ENCODE measurements around the gene PTPRJ. TPM values are rescaled to one million over a fixed set of nuclear protein-coding genes. Genes with fewer than 3 reads are reported as not detected.

The PTPRJ gene
- total RNA-seq, 1 experiment from 2014 or later = 0.30 TPM

DNA sequence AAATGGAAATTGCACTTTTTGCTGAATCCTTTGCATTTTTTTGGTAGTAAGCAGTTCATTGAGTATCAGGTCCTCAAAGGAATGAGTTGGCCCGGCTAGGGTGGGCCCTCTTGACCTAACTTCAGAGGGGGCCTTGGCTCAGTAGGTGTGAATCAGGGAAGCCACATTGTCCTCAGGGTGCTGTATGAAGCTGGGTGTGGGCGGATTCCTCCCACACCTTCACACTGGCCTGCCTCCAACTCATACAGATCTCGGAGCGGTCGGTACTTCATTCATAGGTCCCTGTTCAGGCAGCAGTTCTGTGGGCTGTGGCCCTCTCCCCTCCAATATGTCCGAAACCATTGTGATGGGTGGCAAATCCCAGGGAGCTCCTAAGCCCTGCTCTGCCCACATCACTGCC lies 188.9 kb downstream of the PTPRJ start:
- Mint-ChIP-seq H3K27me3 (ENCODE audit: insufficient read depth, unreplicated experiment) (no peaks in the 10 kb centered on the region), H3K27ac (ENCODE audit: low read depth, unreplicated experiment) (no peak overlapping the region), H3K4me3 (ENCODE audit: unreplicated experiment) (no peak overlapping the region), H3K36me3 (ENCODE audit: insufficient read depth, unreplicated experiment) (no peaks in the 10 kb centered on the region), H3K9me3 (ENCODE audit: unreplicated experiment) (no peaks in the 10 kb centered on the region), H3K4me1 (ENCODE audit: insufficient read depth, unreplicated experiment) (no peaks in the 10 kb centered on the region)
- TF ChIP-seq, protein P1, sequence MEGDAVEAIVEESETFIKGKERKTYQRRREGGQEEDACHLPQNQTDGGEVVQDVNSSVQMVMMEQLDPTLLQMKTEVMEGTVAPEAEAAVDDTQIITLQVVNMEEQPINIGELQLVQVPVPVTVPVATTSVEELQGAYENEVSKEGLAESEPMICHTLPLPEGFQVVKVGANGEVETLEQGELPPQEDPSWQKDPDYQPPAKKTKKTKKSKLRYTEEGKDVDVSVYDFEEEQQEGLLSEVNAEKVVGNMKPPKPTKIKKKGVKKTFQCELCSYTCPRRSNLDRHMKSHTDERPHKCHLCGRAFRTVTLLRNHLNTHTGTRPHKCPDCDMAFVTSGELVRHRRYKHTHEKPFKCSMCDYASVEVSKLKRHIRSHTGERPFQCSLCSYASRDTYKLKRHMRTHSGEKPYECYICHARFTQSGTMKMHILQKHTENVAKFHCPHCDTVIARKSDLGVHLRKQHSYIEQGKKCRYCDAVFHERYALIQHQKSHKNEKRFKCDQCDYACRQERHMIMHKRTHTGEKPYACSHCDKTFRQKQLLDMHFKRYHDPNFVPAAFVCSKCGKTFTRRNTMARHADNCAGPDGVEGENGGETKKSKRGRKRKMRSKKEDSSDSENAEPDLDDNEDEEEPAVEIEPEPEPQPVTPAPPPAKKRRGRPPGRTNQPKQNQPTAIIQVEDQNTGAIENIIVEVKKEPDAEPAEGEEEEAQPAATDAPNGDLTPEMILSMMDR (IDR thresholded peaks at IDR 0.05; ENCODE audit: unreplicated experiment) = no peak
- POLR2A ChIA-PET = interaction anchor here (0.7 kb wide), 1 partner anchor 114 kb away, joined by 3 read pairs; no protein-coding TSS in a partner anchor
- DNase-seq (ENCODE audit: unreplicated experiment) = no peak
- BruUV-seq (replicated peaks) = no TSS peak
- CTCF ChIA-PET = interaction anchor here (0.6 to 1.2 kb wide), 2 partner anchors 14 to 139 kb away, joined by 3 to 5 read pairs; no protein-coding TSS in a partner anchor
- intact Hi-C loops (cut with micrococcal nuclease) = no loop called here

DNA sequence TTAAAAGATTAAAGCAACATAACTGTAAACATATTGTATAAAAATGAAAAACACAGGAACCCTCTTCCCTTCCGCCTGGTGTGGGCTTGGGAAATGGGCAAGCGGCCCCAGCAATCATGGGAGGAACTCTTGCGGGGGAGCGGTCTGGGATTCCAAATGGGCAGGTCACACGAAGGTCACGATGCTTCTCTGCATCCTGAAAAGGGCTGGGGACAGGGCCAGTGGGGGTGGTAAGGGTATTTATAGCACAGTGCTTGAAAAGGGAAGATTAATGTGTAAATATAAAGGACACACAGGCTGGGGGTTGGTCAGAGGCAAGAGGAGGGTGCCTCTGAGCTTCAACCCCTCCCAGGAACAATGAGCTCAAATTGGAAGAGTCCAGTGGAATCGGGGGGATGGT lies 189.4 kb downstream of the PTPRJ start:
- POLR2A ChIA-PET = interaction anchor here (0.7 kb wide), 1 partner anchor 114 kb away, joined by 3 read pairs; no protein-coding TSS in a partner anchor
- no TSS peak for BruUV-seq (replicated peaks)
- Mint-ChIP-seq H3K27me3 (ENCODE audit: insufficient read depth, unreplicated experiment) (no peaks in the 10 kb centered on the region), H3K27ac (ENCODE audit: low read depth, unreplicated experiment) (no peak overlapping the region), H3K9me3 (ENCODE audit: unreplicated experiment) (no peaks in the 10 kb centered on the region), H3K4me1 (ENCODE audit: insufficient read depth, unreplicated experiment) (no peaks in the 10 kb centered on the region), H3K36me3 (ENCODE audit: insufficient read depth, unreplicated experiment) (no peaks in the 10 kb centered on the region), H3K4me3 (ENCODE audit: unreplicated experiment) (no peak overlapping the region)
- CTCF ChIA-PET = interaction anchor here (0.6 to 1.2 kb wide), 2 partner anchors 14 to 138 kb away, joined by 3 to 5 read pairs; no protein-coding TSS in a partner anchor
- intact Hi-C loops (cut with micrococcal nuclease) = loop anchor here (5.0 kb wide), 1 partner anchor 1828 kb away; no protein-coding TSS in a partner anchor
- no peak for DNase-seq (ENCODE audit: unreplicated experiment)
- TF ChIP-seq, protein P1 (IDR thresholded peaks at IDR 0.05; ENCODE audit: unreplicated experiment) = no peak

DNA sequence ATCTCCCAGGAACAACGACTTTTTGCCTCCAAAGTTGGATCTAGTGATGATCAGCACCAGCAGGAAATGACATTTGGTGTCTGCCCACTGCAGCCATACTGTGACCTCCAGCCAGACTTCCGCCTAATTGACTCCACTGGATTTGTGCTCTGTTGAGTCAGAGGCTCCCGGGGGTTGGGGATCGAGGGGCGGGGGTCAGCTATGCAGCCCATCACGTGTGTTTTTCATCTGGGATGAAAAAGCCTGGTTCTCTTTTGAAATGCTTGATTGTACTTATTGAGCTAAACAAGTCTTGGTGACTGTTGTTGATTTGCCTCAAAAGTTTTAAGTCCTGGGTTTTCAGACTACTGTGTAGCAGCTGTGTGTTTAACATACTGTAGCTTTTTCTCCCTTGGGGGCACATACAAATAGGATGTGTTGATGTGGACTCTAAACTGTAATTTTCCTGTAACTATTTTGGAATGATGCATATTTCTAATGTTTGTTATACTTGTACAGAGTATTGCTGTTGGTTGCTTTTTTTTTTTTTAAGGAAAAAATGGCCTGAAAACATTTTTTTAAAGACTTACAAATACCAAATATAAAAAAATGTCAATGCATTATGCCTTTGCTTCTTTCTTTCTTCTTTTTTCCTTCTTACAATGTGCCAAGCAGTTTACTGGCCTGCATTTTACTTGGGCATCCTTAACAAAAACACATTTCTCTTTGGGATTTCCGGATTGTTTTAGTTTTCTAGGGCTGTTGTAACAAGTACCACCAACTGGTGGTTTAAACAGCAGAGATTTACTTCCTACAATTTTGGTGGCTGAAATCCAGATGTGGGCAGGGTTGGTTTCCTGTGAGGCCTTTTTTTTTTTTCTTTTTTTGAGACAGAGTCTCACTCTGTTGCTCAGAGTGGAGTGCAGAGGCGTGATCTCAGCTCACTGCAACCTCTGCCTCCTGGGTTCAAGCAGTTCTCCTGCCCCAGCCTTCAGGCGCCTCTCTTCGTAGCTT lies 190.2 kb downstream of the PTPRJ start:
- no TSS peak for BruUV-seq (replicated peaks)
- Mint-ChIP-seq H3K4me1 (ENCODE audit: insufficient read depth, unreplicated experiment) (no peaks in the 10 kb centered on the region), H3K9me3 (ENCODE audit: unreplicated experiment) (no peaks in the 10 kb centered on the region), H3K27me3 (ENCODE audit: insufficient read depth, unreplicated experiment) (no peaks in the 10 kb centered on the region), H3K36me3 (ENCODE audit: insufficient read depth, unreplicated experiment) (no peaks in the 10 kb centered on the region), H3K27ac (ENCODE audit: low read depth, unreplicated experiment) (no peak overlapping the region), H3K4me3 (ENCODE audit: unreplicated experiment) (no peak overlapping the region)
- intact Hi-C loops (cut with micrococcal nuclease) = loop anchor here (5.0 kb wide), 1 partner anchor 1827 kb away; no protein-coding TSS in a partner anchor
- ChIA-PET CTCF (interaction anchor here (0.7 to 1.2 kb wide), 2 partner anchors 13 to 534 kb away, joined by 4 to 5 read pairs; no protein-coding TSS in a partner anchor), POLR2A (no interaction called here)
- TF ChIP-seq, protein P1 (IDR thresholded peaks at IDR 0.05; ENCODE audit: unreplicated experiment) = no peak
- no peak for DNase-seq (ENCODE audit: unreplicated experiment)

All from MCF 10A (cell line).